ENCODE measurements around the gene PCDHB1.
"Not testable (repeated sequence)": the region's sequence is repeated elsewhere in the genome, so short reads cannot be mapped to it uniquely, and the experiment has no call there.

Gene PCDHB1

DNA sequence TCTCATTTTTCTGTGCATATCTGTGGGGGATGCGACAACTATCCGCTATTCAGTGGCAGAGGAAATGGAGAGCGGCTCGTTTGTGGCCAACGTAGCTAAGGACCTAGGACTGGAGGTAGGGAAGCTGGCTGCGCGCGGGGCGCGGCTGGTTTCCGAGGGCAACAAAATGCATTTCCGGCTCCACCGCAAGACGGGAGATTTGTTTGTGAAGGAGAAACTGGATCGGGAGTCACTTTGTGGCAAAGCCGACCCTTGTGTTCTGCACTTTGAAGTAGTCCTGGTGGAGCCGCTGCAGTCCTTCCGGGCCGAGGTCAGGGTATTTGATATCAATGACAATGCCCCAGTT lies 320 bp downstream of the PCDHB1 start:
- in situ Hi-C loops (cut with HindIII; ENCODE audit: low sequenced_read_pairs) = no loop called here

DNA sequence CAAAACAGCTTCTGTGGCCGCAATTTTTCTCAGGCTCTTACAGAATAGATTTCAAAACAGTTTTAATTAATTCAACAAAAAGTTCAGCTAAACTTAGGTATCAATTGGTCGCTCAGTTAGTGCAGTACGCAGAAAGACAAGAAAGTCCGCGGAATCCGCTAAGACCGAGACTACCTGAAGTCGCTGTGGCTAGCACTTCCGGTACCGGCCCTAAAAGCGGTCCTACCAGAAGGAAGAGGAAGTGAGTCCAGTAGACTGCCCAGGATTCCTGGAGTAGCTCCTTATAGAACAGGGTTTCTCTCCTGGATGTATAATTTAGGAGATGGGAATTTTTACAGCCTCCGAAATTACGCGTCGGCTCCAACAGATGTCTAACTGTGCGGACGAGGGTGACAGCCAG lies 26.7 kb downstream of the PCDHB1 start:
- in situ Hi-C loops (cut with HindIII; ENCODE audit: low sequenced_read_pairs) = no loop called here

DNA sequence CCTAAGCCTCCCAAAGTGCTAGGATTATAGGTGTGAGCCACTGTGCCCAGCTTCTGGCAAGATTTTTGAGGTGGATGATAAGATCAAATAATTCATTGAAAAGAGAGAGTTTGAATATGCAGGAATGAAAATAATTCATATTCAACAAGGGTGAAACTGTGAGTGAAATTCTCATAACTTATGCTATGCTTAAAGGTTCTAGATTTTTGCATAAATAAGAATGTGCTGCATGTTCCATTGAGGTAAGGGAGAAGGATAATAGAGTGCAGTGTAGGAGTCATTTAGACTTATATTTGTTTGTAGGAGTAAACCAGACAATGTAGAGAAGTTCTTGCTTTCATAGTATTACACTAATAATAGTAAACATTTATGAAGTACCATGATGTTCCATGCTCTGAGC lies 31.1 kb downstream of the PCDHB1 start:
- in situ Hi-C loops (cut with HindIII; ENCODE audit: low sequenced_read_pairs) = no loop called here

DNA sequence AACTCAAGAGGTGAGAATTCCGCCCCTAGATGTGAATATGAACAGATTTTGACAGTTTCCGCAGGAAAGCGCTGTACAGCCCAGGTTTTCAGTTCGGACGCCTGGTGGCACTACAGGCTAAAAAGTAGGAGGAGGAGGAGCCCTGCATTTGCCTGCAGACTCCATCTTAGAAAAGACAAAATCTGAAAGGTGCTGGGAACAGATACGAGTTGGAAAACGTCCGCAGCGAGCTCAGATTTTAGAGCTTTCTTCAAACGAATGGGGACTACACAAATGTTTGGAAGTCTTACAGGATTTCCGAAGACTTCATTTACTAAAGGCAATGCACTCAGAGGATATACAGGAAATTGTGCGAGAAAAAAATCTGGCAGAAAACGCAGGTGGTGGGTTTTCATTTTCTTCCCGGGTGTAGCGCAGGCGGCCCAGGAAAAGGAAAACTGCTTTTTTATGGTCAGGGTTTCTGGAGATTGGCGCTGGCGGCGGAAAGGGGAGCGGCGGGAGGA lies 33.4 kb downstream of the PCDHB1 start:
- in situ Hi-C loops (cut with HindIII; ENCODE audit: low sequenced_read_pairs) = no loop called here

DNA sequence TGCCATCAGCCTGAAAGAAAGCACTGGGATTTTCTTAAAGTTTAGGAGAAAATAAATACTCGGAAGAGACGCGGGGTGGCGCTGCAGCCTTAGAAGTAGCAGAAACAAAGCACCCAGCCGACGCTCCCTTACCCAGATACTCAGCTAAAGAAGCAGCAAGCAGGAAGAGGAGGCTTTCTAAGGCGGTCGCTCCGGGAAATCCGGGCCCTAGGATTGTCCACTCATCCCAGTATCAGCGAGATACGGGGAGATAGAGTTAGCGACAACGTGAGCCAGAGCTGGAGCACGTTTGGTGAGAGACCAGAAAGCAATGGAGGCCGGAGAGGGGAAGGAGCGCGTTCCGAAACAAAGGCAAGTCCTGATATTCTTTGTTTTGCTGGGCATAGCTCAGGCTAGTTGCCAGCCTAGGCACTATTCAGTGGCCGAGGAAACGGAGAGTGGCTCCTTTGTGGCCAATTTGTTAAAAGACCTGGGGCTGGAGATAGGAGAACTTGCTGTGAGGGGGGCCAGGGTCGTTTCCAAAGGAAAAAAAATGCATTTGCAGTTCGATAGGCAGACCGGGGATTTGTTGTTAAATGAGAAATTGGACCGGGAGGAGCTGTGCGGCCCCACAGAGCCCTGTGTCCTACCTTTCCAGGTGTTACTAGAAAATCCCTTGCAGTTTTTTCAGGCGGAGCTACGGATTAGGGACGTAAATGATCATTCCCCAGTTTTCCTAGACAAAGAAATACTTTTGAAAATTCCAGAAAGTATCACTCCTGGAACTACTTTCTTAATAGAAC lies 43.5 kb downstream of the PCDHB1 start, which contains the start of gene PCDHB2:
Gene PCDHB2 (plus strand): TSS at position 135 of the 782 bp plus-strand sequence. CDS start 176 bp downstream, at position 311.
- in situ Hi-C loops (cut with HindIII; ENCODE audit: low sequenced_read_pairs) = no loop called here

DNA sequence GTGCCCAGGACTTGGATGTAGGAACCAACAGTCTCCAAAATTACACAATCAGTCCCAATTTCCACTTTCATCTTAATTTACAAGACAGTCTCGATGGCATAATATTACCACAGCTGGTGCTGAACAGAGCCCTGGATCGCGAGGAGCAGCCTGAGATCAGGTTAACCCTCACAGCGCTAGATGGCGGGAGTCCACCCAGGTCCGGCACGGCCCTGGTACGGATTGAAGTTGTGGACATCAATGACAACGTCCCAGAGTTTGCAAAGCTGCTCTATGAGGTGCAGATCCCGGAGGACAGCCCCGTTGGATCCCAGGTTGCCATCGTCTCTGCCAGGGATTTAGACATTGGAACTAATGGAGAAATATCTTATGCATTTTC lies 44.1 kb downstream of the PCDHB1 start:
- in situ Hi-C loops (cut with HindIII; ENCODE audit: low sequenced_read_pairs) = no loop called here

DNA sequence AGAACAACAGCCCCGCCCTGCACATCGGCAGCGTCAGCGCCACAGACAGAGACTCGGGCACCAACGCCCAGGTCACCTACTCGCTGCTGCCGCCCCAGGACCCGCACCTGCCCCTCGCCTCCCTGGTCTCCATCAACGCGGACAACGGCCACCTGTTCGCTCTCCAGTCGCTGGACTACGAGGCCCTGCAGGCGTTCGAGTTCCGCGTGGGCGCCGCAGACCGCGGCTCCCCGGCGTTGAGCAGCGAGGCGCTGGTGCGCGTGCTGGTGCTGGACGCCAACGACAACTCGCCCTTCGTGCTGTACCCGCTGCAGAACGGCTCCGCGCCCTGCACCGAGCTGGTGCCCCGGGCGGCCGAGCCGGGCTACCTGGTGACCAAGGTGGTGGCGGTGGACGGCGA lies 45.0 kb downstream of the PCDHB1 start:
- in situ Hi-C loops (cut with HindIII; ENCODE audit: low sequenced_read_pairs) = not testable (repeated sequence)

DNA sequence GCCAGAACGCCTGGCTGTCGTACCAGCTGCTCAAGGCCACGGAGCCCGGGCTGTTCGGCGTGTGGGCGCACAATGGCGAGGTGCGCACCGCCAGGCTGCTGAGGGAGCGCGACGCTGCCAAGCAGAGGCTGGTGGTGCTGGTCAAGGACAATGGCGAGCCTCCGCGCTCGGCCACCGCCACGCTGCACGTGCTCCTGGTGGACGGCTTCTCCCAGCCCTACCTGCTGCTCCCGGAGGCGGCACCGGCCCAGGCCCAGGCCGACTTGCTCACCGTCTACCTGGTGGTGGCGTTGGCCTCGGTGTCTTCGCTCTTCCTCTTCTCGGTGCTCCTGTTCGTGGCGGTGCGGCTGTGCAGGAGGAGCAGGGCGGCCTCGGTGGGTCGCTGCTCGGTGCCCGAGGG lies 45.4 kb downstream of the PCDHB1 start:
- in situ Hi-C loops (cut with HindIII; ENCODE audit: low sequenced_read_pairs) = not testable (repeated sequence)

DNA sequence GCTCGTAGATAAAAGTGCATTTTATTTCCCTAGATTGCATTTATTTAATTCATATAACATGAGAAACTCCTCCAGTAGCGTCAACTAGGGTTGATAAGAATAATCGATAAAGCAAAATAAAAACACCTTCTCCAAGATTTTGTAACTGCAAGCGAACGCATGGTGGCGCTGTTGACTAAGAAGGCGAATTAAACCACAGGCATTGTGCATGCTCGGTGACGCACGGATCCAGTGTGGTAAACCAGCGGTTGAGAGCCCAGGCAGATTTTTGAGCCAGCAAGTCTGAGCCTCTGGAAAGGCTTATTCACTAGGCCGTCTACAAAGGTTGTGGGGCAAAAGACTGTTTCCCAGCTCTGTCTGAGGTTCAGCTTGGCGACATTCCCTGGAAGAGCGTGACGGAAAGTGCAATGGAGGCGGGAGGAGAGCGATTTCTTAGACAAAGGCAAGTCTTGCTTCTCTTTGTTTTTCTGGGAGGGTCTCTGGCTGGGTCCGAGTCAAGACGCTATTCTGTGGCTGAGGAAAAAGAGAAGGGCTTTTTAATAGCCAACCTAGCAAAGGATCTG lies 49.1 kb downstream of the PCDHB1 start, which contains the start of gene PCDHB3:
Gene PCDHB3 (plus strand): TSS at position 231 of the 563 bp plus-strand sequence. CDS start 177 bp downstream, at position 408.
- in situ Hi-C loops (cut with HindIII; ENCODE audit: low sequenced_read_pairs) = no loop called here

DNA sequence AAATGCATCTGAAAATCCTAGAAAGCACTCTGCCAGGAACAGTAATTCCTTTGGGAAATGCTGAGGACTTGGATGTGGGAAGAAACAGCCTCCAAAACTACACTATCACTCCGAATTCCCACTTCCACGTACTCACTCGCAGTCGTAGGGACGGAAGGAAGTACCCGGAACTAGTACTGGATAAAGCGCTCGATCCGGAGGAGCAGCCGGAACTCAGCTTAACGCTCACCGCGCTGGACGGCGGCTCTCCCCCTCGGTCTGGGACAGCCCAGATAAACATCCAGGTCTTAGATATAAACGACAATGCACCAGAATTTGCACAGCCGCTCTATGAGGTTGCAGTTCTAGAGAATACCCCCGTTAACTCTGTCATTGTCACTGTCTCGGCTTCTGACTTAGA lies 49.9 kb downstream of the PCDHB1 start:
- in situ Hi-C loops (cut with HindIII; ENCODE audit: low sequenced_read_pairs) = no loop called here

DNA sequence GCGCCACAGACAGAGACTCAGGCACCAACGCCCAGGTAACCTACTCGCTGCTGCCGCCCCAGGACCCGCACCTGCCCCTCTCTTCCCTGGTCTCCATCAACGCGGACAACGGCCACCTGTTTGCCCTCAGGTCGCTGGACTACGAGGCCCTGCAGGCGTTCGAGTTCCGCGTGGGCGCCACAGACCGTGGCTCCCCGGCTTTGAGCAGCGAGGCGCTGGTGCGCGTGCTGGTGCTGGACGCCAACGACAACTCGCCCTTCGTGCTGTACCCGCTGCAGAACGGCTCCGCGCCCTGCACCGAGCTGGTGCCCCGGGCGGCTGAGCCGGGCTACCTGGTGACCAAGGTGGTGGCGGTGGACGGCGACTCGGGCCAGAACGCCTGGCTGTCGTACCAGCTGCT lies 50.9 kb downstream of the PCDHB1 start:
- in situ Hi-C loops (cut with HindIII; ENCODE audit: low sequenced_read_pairs) = not testable (repeated sequence)

DNA sequence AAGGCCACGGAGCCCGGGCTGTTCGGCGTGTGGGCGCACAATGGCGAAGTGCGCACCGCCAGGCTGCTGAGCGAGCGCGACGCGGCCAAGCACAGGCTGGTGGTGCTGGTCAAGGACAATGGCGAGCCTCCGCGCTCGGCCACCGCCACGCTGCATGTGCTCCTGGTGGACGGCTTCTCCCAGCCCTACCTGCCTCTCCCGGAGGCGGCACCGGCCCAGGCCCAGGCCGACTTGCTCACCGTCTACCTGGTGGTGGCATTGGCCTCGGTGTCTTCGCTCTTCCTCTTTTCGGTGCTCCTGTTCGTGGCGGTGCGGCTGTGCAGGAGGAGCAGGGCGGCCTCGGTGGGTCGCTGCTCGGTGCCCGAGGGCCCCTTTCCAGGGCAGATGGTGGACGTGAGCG lies 51.3 kb downstream of the PCDHB1 start:
- in situ Hi-C loops (cut with HindIII; ENCODE audit: low sequenced_read_pairs) = not testable (repeated sequence)

DNA sequence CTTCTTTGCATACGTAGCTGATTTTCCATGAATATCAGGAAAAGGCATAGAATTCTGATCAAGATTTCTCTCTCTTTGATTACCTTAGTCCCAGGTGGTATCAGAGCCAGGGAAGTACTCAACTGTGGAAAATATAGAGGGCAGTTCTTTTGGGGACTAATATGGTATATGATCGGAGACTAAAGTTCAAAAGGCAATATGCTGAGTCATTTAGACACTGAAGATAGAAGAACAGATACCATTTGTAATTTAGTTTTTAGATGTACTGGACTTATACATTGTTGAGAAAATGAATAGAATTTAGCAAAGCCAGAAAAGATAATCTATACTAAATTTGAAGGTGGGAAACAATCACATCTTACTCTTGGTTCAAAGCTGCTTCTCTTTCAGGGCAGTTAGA lies 54.2 kb downstream of the PCDHB1 start:
- in situ Hi-C loops (cut with HindIII; ENCODE audit: low sequenced_read_pairs) = no loop called here
